Heart right ventricle (tissue), 16 donors: ENCODE measurements around the gene EFEMP2. TPM values are rescaled to one million over a fixed set of nuclear protein-coding genes. Genes with fewer than 3 reads are reported as not detected.
A peak's percentile ranks its signal among the peaks of the same experiment; 100 is the strongest.

ENCODE experiments used
- ATAC-seq, 8 donors: fragments of 200-7000 bp; cut with Tn5 transposase; one replicate each; pipeline ENCODE4 v1.9.1; 2020; ENCODE audit warnings: mild to moderate bottlenecking in 8 of 8, moderate library complexity in 8 of 8, moderate number of reproducible peaks in 1 of 8
- DNase-seq, 2 donors: peaks; one replicate each; pipeline ENCODE4 v3.0.0-alpha.2; 2020
- H3K27ac ChIP-seq, 10 donors: fragments of 200-600 bp; sonication (generic) in 2 of 10; one replicate each; pipeline versions ENCODE4 v1.5.0 to v1.8.0; 2020 to 2022; ENCODE audit warnings: mild to moderate bottlenecking in 3 of 10
- H3K27me3 ChIP-seq, 7 donors: fragments of 200-600 bp; one replicate each; pipeline ENCODE4 v1.8.0; 2021 to 2022; ENCODE audit warnings: mild to moderate bottlenecking in 2 of 7
- H3K36me3 ChIP-seq, 9 donors: fragments of 200-600 bp; sonication (generic) in 1 of 9; one replicate each; pipeline versions ENCODE4 v1.5.0 to v1.8.0; 2020 to 2022; ENCODE audit warnings: mild to moderate bottlenecking in 2 of 9
- H3K4me1 ChIP-seq, 9 donors: fragments of 200-600 bp; sonication (generic) in 1 of 9; one replicate each; pipeline versions ENCODE4 v1.5.0 to v1.8.0; 2020 to 2022; ENCODE audit warnings: mild to moderate bottlenecking in 4 of 9
- H3K4me3 ChIP-seq, 10 donors: fragments of 200-600 bp; sonication (generic) in 2 of 10; one replicate each; pipeline versions ENCODE4 v1.5.0 to v1.8.0; 2020 to 2022; ENCODE audit warnings: mild to moderate bottlenecking in 7 of 10, moderate library complexity in 2 of 10
- H3K9me3 ChIP-seq, 11 donors: fragments of 200-600 bp in 10 of 11; sonication (generic) in 2 of 11; one replicate each; pipeline versions ENCODE4 v1.5.0 to v1.8.0; 2013 to 2022; ENCODE audit warnings: mild to moderate bottlenecking in 2 of 11, control low read depth in 1 of 11, moderate library complexity in 1 of 11
- WGBS, 2 donors: extraction: QIAGEN DNeasy Blood & Tissue Kit; methylation state at CpG; one replicate each; pipeline ENCODE4 v1.1.7; 2013; ENCODE audit warnings: inconsistent platforms in 1 of 2; 5-methylcytosine and 5-hydroxymethylcytosine counted together
- intact Hi-C, 10 donors: fragments of 100-400 bp; cut with DNase I; formaldehyde crosslinking; loops; one replicate each; pipeline versions ENCODE4 v1.11.1 to v1.14.2; 2022
- polyA plus RNA-seq, 2 donors: library from polyadenylated mRNA; stranded (reverse); fragments of 200-250 nt; gene quantifications; one replicate each; pipeline ENCODE4 v1.2.3, GENCODE V29; 2013
- total RNA-seq, 10 donors: library from RNA; stranded (reverse); fragmentation: NEBNext Ultra II Directional in 3 of 10; extraction: Animal tissue kit (Norgen Biotek cat#: 25700) in 3 of 10; gene quantifications; one replicate each; pipeline versions ENCODE4 v1.2.1 to v1.2.4, GENCODE V29; 2021 to 2023
- TF ChIP-seq, protein P1 (sequence below), 9 donors: fragments of 200-600 bp; sonication (generic) in 2 of 9; IDR thresholded peaks; one replicate each; pipeline versions ENCODE4 v1.5.0 to v1.8.0; 2021 to 2022; ENCODE audit warnings: antibody characterized with exemption in 9 of 9, mild to moderate bottlenecking in 5 of 9, moderate library complexity in 1 of 9
- donor health status: Arrhythmogenic right ventricular cardiomyopathy.
- donor health status: ischemic (EF 13 %, LVEDD 7.1; RV severe dilation, severe dysfunction).
- donor health status: healthy with polysubstance abuse.
- donor health status: DM: no; HTN: yes; CAD: no.
- donor health status: DM: no; HTN: no; CAD: no.
- donor health status: ischemic (EF 25% LVEDD 6.9; RV normal size, moderate dysfunction).
- donor health status: ischemic (EF 25% LVEDD 5.7; RV mildly dilated, moderate dysfunction).
- donor health status: healthy.
- donor health status: DM: yes; HTN: yes; CAD: no.
- donor health status: Ischemic cardiomyopathy.
- donor health status: ischemic (EF 35%, LVEDD 5.7; RV mildly dilated, moderate dysfunction).
- donor health status: nonischemic (EF 11% LVEDD 7.7; RV severe dilation, severe dysfunction).
- donor health status: DM: yes; HTN: yes; CAD: no.
- donor health status: PGD.
- donor health status: ischemic (EF 29% LVEDD 5.4; RV normal size, mild dysfunction).
- donor health status: nonischemic (EF 23%, LVEDD 6.1; RV moderate dilation, normal function).

Gene EFEMP2
- total and polyA plus RNA-seq, 12 donors = 54.8 to 133 (median 89.6) TPM

GRCh38 chr11:65853246-65853979, 19.2 kb downstream of the EFEMP2 start:
- peaks cover 9 to 65% (median 35%) of the 10 kb centered on the region in 9 donors for H3K36me3 ChIP-seq
- H3K27ac ChIP-seq = no peak overlapping the region
- no peak for DNase-seq
- intact Hi-C loops = no loop called here
- no peaks in the 10 kb centered on the region for H3K27me3 ChIP-seq
- WGBS, 2 donors = 92 to 93% methylated on average over 6 of the region's 6 CpGs
- TF ChIP-seq, protein P1, sequence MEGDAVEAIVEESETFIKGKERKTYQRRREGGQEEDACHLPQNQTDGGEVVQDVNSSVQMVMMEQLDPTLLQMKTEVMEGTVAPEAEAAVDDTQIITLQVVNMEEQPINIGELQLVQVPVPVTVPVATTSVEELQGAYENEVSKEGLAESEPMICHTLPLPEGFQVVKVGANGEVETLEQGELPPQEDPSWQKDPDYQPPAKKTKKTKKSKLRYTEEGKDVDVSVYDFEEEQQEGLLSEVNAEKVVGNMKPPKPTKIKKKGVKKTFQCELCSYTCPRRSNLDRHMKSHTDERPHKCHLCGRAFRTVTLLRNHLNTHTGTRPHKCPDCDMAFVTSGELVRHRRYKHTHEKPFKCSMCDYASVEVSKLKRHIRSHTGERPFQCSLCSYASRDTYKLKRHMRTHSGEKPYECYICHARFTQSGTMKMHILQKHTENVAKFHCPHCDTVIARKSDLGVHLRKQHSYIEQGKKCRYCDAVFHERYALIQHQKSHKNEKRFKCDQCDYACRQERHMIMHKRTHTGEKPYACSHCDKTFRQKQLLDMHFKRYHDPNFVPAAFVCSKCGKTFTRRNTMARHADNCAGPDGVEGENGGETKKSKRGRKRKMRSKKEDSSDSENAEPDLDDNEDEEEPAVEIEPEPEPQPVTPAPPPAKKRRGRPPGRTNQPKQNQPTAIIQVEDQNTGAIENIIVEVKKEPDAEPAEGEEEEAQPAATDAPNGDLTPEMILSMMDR (IDR thresholded peaks at IDR 0.05) = no peak
- H3K4me3 ChIP-seq = no peak overlapping the region
- no peak for ATAC-seq
- H3K9me3 ChIP-seq = peaks cover 0 to 10% (median 3%) of the 10 kb centered on the region in 11 donors
- H3K4me1 ChIP-seq = peaks cover 7 to 33% (median 21%) of the 10 kb centered on the region in 9 donors

DNA sequence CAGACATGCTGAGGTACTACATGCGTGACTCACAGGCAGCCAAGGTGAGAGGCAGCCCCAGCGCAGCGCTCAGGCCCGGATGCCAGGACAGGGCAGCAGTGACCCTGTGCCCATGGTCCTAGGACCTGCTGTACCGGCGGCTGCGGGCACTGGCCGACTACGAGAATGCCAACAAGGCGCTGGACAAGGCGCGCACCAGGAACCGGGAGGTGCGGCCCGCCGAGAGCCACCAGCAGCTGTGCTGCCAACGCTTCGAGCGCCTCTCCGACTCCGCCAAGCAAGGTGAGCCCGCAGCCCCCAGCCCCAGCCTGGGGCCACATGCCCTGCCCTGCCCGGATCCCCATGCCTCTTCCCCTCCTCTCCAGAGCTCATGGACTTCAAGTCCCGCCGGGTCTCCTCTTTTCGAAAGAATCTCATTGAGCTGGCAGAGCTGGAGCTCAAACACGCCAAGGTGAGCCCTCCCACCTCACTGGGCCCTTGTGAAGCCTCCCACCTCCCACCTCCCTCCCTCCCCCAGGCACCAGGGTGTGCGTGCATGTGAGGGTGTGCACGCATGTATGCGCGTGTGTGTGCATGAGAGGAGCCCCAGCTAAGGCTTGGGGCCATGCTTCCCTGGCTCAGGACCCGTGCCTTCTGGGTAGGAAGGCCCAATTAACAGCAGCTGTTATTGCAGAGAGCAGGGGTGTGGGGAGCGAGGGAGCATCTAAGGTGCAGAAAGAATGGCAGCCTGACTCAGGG, 19.9 kb downstream of the EFEMP2 start:
- TF ChIP-seq, protein P1 (IDR thresholded peaks at IDR 0.05) = no peak
- H3K9me3 ChIP-seq = peaks cover 0 to 10% (median 3%) of the 10 kb centered on the region in 11 donors
- H3K4me3 ChIP-seq = no peak overlapping the region
- H3K27me3 ChIP-seq = no peaks in the 10 kb centered on the region
- ATAC-seq (no peak), DNase-seq (no peak)
- WGBS, 2 donors = 94 to 96% methylated on average over 33 of the region's 33 CpGs
- H3K36me3 ChIP-seq = peaks cover 9 to 65% (median 35%) of the 10 kb centered on the region in 9 donors
- no peak overlapping the region for H3K27ac ChIP-seq
- intact Hi-C loops = no loop called here
- H3K4me1 ChIP-seq = peaks cover 7 to 33% (median 21%) of the 10 kb centered on the region in 9 donors

DNA sequence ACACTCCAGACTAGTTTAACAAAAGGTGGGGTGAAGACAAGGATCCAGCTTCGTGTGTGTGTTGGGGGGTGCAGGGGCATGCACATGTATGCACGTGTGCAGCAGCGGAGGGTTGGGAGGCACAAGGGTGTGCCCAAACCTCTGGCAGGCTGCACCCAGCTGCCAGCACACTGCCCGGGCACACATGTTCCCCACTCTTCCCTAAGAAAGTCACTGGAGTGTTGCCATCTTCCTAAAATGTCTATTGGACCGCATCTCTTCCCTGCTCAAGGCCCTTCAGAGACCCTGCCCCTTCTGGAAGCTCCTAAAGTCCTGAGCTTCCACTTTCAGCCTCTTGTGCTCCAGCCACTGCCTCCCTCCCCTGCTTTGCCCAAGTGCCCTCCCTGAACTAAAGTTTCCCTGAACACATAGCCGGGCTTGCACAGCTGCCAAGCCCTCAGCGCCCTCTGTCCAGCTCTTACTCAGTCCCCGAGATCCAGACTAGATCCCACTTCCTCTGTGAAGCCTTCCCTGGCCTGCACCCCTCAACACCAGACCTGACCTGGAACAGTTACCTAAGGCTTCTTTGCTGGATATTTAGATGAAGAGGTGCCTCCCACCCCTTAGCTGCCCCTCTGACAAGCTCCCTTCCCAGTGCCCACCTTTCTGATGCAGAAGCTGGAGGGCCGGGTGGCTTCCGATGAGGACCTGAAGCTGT, 20.6 kb downstream of the EFEMP2 start:
- H3K27me3 ChIP-seq = no peaks in the 10 kb centered on the region
- H3K9me3 ChIP-seq = peaks cover 0 to 10% (median 3%) of the 10 kb centered on the region in 11 donors
- no peak overlapping the region for H3K27ac ChIP-seq
- 91 to 92% methylated on average over 10 of the region's 10 CpGs for WGBS, 2 donors
- H3K36me3 ChIP-seq = peaks cover 9 to 65% (median 35%) of the 10 kb centered on the region in 9 donors
- peaks cover 7 to 33% (median 21%) of the 10 kb centered on the region in 9 donors for H3K4me1 ChIP-seq
- no peak overlapping the region for H3K4me3 ChIP-seq
- no peak for ATAC-seq
- DNase-seq = no peak
- intact Hi-C loops = no loop called here
- TF ChIP-seq, protein P1 (IDR thresholded peaks at IDR 0.05) = no peak

- WGBS, 2 donors = 89 to 91% methylated on average over 13 to 14 of the region's 14 CpGs
- peaks cover 0 to 10% (median 3%) of the 10 kb centered on the region in 11 donors for H3K9me3 ChIP-seq
- no peak overlapping the region for H3K4me3 ChIP-seq
- H3K36me3 ChIP-seq = peaks cover 9 to 59% (median 35%) of the 10 kb centered on the region in 9 donors
- peak in 1 of 8 donors; percentile 9 for ATAC-seq
- DNase-seq = no peak
- H3K27ac ChIP-seq = no peak overlapping the region
- H3K27me3 ChIP-seq = no peaks in the 10 kb centered on the region
- TF ChIP-seq, protein P1 (IDR thresholded peaks at IDR 0.05) = peak in 7 of 9 donors; percentile 9 to 37 (median 32)
- peaks cover 0 to 25% (median 13%) of the 10 kb centered on the region in 9 donors for H3K4me1 ChIP-seq
- intact Hi-C loops = no loop called here
Measured at GRCh38 chr11:65851083-65851579, 21.5 kb downstream of the EFEMP2 start.
